ENCODE measurements around the gene ZNRF1. TPM values are rescaled to one million over a fixed set of nuclear protein-coding genes. Genes with fewer than 3 reads are reported as not detected.

Gene ZNRF1
- polyA plus RNA-seq, 1 experiment: 36.5 TPM

DNA sequence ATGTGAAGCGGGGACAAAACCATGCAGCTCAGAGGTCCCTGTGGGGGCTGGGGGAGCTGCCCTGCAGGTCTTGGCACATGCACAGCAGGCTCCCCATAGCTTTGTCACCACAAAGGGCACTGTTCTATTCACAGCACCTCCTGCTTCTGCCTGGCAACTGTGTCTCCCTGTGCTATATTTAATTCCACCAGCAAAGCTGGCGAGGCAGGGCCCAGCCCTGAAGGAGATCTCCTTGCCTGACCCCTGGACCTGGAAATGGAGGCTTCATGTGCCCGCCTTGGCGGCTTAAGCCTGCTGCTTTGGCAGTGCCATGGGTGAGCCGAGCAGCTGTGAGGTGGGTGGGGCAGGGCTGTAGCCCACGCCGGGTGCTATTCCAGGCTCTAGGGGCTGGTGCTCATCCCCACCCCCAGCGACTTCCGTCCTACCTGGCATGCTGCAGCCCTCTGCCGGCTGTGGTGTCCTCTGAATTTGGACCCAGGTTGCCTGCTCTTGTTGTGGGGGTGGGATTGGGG lies 111.0 kb downstream of the ZNRF1 start:
- DNase-seq (ENCODE audit: low read depth, low spot score): no peak
- no peaks in the 10 kb centered on the region for H3K27me3 ChIP-seq (ENCODE audit: control insufficient read depth, insufficient read depth, low read length)
- H3K9me3 ChIP-seq (ENCODE audit: control insufficient read depth, insufficient read depth, low read length): no peaks in the 10 kb centered on the region; the same call in 1 of the 2 replicates
- H3K27ac ChIP-seq (ENCODE audit: low read depth, low read length): peak overlapping the region; percentile 73
- TF ChIP-seq, protein P1, sequence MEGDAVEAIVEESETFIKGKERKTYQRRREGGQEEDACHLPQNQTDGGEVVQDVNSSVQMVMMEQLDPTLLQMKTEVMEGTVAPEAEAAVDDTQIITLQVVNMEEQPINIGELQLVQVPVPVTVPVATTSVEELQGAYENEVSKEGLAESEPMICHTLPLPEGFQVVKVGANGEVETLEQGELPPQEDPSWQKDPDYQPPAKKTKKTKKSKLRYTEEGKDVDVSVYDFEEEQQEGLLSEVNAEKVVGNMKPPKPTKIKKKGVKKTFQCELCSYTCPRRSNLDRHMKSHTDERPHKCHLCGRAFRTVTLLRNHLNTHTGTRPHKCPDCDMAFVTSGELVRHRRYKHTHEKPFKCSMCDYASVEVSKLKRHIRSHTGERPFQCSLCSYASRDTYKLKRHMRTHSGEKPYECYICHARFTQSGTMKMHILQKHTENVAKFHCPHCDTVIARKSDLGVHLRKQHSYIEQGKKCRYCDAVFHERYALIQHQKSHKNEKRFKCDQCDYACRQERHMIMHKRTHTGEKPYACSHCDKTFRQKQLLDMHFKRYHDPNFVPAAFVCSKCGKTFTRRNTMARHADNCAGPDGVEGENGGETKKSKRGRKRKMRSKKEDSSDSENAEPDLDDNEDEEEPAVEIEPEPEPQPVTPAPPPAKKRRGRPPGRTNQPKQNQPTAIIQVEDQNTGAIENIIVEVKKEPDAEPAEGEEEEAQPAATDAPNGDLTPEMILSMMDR (IDR thresholded peaks at IDR 0.05; ENCODE audit: low read depth, low read length): no peak
- POLR2A ChIA-PET: interaction anchor here (1.5 kb wide), 1 partner anchor 23 kb away, joined by 4 read pairs; no protein-coding TSS in a partner anchor
- CTCF ChIA-PET: interaction anchor here (1.2 to 5.1 kb wide), 6 partner anchors 22 to 174 kb away, joined by 6 to 144 read pairs (median 15); partner anchors contain the start of genes WDR59 and ZNRF1
- no peak overlapping the region for H3K4me3 ChIP-seq (ENCODE audit: low read depth, low read length)

DNA sequence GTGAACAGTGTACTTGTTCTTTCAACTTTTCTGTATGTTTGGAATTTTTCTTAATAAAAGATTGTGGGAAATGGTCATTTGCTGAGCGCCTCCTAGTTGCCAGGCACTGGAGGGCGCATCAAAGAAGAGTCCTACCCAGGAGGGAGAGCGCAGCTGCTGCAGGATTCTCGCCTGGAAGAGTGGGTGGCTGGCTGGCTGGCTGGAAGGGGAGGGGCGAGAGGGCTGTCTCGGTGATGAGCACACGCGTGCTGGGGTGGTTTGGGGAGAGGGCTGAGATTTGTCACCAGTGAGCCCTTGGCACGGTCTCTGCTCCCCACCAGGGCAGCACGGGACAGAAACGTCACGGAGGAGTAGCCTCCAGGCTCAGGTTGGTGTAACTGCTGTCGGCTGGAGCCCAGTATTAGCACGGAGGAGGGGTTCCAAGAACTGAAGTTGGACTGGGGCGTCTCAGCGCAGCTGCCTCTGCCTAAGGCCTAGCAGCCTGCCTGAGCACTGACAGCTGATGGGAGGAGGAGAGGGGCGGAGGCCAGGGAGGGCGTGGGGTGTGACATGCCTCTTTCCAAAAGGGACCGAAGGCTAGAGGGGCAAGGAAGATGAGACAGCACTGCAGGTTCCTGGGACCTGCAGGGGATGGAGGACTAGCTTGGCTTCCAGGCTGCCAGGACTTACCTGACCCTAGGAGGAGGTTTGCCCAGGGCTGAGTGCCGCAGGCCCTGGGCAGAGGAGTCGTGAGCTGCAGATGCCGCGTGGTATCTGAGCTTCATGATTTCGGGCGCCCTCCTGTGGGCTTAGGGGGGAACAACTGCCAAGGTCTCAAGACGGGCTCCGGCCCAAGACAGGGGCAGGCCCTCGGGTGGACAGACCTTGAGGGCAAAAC lies 112.1 kb downstream of the ZNRF1 start:
- TF ChIP-seq, protein P1 (IDR thresholded peaks at IDR 0.05; ENCODE audit: low read depth, low read length): peak; percentile 90
- POLR2A ChIA-PET: interaction anchor here (0.5 to 1.9 kb wide), 7 partner anchors 24 to 183 kb away, joined by 3 to 16 read pairs (median 6); partner anchors contain the start of genes WDR59 and ZNRF1
- H3K27ac ChIP-seq (ENCODE audit: low read depth, low read length): peak overlapping the region; percentile 84

DNA sequence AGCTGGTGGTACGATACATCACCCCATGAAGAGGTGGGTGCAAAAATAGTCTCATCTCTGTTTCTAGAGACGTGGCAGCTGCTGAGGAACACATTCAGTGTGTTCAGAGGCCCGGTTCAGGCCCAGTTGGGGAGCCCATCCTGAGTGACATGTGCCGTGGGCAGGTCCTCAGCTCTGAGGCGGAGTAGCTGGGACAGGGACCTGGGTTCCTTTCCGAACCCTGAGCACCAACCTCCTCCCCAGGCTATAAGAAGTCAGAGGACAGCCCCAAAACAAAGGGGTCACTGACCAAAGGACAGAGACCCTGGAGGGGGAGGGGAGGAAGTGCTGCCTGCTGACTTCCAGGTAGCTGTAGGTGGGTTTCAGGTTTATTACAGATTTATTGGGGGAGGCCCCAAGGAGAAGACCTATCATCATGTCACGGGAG lies 112.7 kb downstream of the ZNRF1 start:
- TF ChIP-seq, protein P1 (IDR thresholded peaks at IDR 0.05; ENCODE audit: low read depth, low read length): no peak
- H3K4me3 ChIP-seq (ENCODE audit: low read depth, low read length): no peak overlapping the region
- no peaks in the 10 kb centered on the region for H3K27me3 ChIP-seq (ENCODE audit: control insufficient read depth, insufficient read depth, low read length)
- CTCF ChIA-PET: interaction anchor here (0.7 to 5.1 kb wide), 51 partner anchors 8 to 411 kb away, joined by 3 to 144 read pairs (median 5); partner anchors contain the start of genes MLKL, WDR59, ZFP1 and ZNRF1
- H3K9me3 ChIP-seq (ENCODE audit: control insufficient read depth, insufficient read depth, low read length): peaks cover under 1% of the 10 kb centered on the region; the same call in 1 of the 2 replicates
- DNase-seq (ENCODE audit: low read depth, low spot score): no peak
- no peak overlapping the region for H3K27ac ChIP-seq (ENCODE audit: low read depth, low read length)
- POLR2A ChIA-PET: interaction anchor here (0.5 to 1.9 kb wide), 6 partner anchors 24 to 151 kb away, joined by 3 to 16 read pairs (median 6); partner anchors contain the start of genes WDR59 and ZNRF1

More for the DNA sequence above, 112.1 kb downstream of the ZNRF1 start:
- Histone ChIP-seq H3K4me3 (ENCODE audit: low read depth, low read length) (peak overlapping the region; percentile 45), H3K27me3 (ENCODE audit: control insufficient read depth, insufficient read depth, low read length) (no peaks in the 10 kb centered on the region), H3K9me3 (ENCODE audit: control insufficient read depth, insufficient read depth, low read length) (no peaks in the 10 kb centered on the region; the same call in 1 of the 2 replicates)
- CTCF ChIA-PET: interaction anchor here (0.6 to 5.1 kb wide), 55 partner anchors 8 to 656 kb away, joined by 3 to 144 read pairs (median 5); partner anchors contain the start of genes MLKL, WDR59, ZFP1 and ZNRF1
- DNase-seq (ENCODE audit: low read depth, low spot score): peak; percentile 72

DNA sequence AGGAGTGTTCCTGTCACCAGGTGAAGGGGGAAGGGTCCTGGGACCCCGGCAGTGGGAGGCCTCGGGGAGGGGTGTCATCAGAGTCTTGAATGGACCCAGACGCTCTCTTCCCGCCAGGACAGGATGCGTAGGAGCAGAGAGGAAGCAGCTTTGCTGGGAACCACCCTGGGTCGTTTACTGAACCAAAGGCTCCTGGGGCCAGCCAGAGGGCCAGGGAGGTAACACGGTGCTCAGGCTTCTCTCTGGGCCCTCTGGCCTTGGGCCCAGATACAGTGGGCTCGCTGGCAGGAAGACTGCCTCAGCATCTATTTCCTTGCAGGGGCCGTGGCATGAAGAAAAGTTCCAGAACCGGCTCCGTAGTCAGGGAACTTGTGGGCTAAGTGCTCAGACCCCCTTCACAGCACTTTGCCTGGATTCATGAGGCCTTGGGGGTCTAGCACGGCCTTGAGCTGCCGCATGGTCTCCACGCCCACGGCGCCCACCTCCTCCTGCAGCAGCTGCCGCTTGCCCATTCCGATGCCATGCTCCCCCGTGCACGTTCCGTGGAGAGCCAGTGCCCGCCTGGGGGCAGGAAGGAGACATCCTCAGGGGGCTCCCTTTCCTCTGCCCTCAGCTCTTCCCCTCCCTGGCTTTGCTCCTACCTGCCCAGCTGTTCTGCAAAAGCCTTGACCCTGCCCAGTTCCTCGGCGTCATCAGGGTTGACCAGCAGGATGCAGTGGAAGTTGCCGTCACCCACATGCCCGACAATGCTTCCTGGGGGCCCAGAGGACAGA lies 113.3 kb downstream of the ZNRF1 start:
- H3K4me3 ChIP-seq (ENCODE audit: low read depth, low read length): no peak overlapping the region
- ChIA-PET CTCF (interaction anchor here (0.8 to 5.1 kb wide), 42 partner anchors 8 to 387 kb away, joined by 3 to 144 read pairs (median 5); partner anchors contain the start of genes WDR59, ZFP1 and ZNRF1), POLR2A (interaction anchor here (0.9 to 1.9 kb wide), 4 partner anchors 25 to 161 kb away, joined by 3 to 10 read pairs (median 6); partner anchors contain the start of gene WDR59)
- H3K27ac ChIP-seq (ENCODE audit: low read depth, low read length): no peak overlapping the region
- H3K9me3 ChIP-seq (ENCODE audit: control insufficient read depth, insufficient read depth, low read length): peaks cover 3% of the 10 kb centered on the region; the same call in 1 of the 2 replicates
- TF ChIP-seq, protein P1 (IDR thresholded peaks at IDR 0.05; ENCODE audit: low read depth, low read length): no peak
- DNase-seq (ENCODE audit: low read depth, low spot score): no peak
- no peaks in the 10 kb centered on the region for H3K27me3 ChIP-seq (ENCODE audit: control insufficient read depth, insufficient read depth, low read length)

All from AG04450 (cell line).